GM12878 (cell line): ENCODE data around the gene TSPAN31. TPM values are rescaled to one million over a fixed set of nuclear protein-coding genes. Genes with fewer than 3 reads are reported as not detected.
A peak's percentile ranks its signal among the peaks of the same experiment; 100 is the strongest.

Experiments used
- ATAC-seq: fragments of 200-7000 bp; cut with Tn5 transposase; 3 replicates; pipeline ENCODE4 v1.9.1; 2020; ENCODE audit warnings: mild to moderate bottlenecking, moderate library complexity
- BruUV-seq: library from RNA; stranded (reverse); fragments of 400-500 nt; replicated peaks from 2 replicates; lab custom pipeline; 2021; lab: Mats Ljungman, UMichigan
- CTCF ChIA-PET: fragments of 300-600 bp; sonication (Branson Sonifier 250); formaldehyde crosslinking; extraction: SDS; loops from one replicate; lab custom pipeline; 2021; ENCODE audit warnings: inconsistent platforms; lab: Yijun Ruan, JAX
- POLR2A ChIA-PET: fragments of 350-600 bp; formaldehyde crosslinking; extraction: SDS; loops from one replicate; lab custom pipeline; 2021; ENCODE audit warnings: inconsistent platforms; lab: Charles Lee
- RAD21 ChIA-PET: fragments of 300-600 bp; sonication (Branson Sonifier 250); formaldehyde crosslinking; loops from one replicate; lab custom pipeline; 2023; ENCODE audit warnings: antibody characterized with exemption; ENCODE audit not compliant: unreplicated experiment; lab: Charles Lee
- SMC1A ChIA-PET: fragments of 300-600 bp; sonication (Branson Sonifier 250); formaldehyde crosslinking; loops from one replicate; lab custom pipeline; 2023; ENCODE audit not compliant: unreplicated experiment, uncharacterized antibody; lab: Charles Lee
- DNase-seq: peaks from one replicate; pipeline ENCODE4 v3.0.0-alpha.2; 2011; ENCODE audit warnings: low read depth, low spot score
- FAIRE-seq: peaks from 3 replicates; lab custom pipeline; 2011; peaks lifted over from hg19 to GRCh38; lab: Jason Lieb, UNC
- H2AFZ ChIP-seq: 2 replicates; pipeline ENCODE4 v1.6.0; 2011; ENCODE audit warnings: low read depth, low read length, control low read depth; ENCODE audit not compliant: control insufficient read depth
- H3K27ac ChIP-seq: 2 replicates; pipeline ENCODE4 v1.5.1; 2011; ENCODE audit warnings: control low read depth; ENCODE audit not compliant: control insufficient read depth, insufficient read depth
- H3K27me3 ChIP-seq, 2 experiments: replicated peaks in 1 of 2; 2 replicates each; pipeline versions ENCODE4 v1.6.0 to v1.6.1; 2011; ENCODE audit warnings: low read length in 1 of 2; ENCODE audit not compliant: control insufficient read depth in 2 of 2, insufficient read depth in 2 of 2
- H3K36me3 ChIP-seq, 2 experiments: 2 replicates each; pipeline ENCODE4 v1.5.1; 2011; ENCODE audit warnings: low read length in 1 of 2; ENCODE audit not compliant: control insufficient read depth in 2 of 2, insufficient read depth in 2 of 2
- H3K4me1 ChIP-seq: 2 replicates; pipeline ENCODE4 v1.6.1; 2011; ENCODE audit warnings: mild to moderate bottlenecking, low read length, moderate library complexity, mixed read lengths; ENCODE audit not compliant: control insufficient read depth, insufficient read depth
- H3K4me2 ChIP-seq: 2 replicates; pipeline ENCODE4 v1.6.0; 2011; ENCODE audit warnings: control low read depth; ENCODE audit not compliant: control insufficient read depth, insufficient read depth
- H3K4me3 ChIP-seq: fragments of 200-600 bp; sonication (generic); 2 replicates; pipeline ENCODE4 v1.5.1; 2016
- H3K79me2 ChIP-seq: 2 replicates; pipeline ENCODE4 v1.6.0; 2011; ENCODE audit warnings: low read length; ENCODE audit not compliant: control insufficient read depth, insufficient read depth
- H3K9ac ChIP-seq: 2 replicates; pipeline ENCODE4 v1.8.0; 2011; ENCODE audit warnings: low read length, control low read depth, mixed read lengths; ENCODE audit not compliant: control insufficient read depth, insufficient read depth
- H3K9me3 ChIP-seq: replicated peaks from 3 replicates; pipeline ENCODE4 v1.5.1; 2011; ENCODE audit warnings: mild to moderate bottlenecking, low read length; ENCODE audit not compliant: control insufficient read depth, insufficient read depth
- H4K20me1 ChIP-seq: 2 replicates; pipeline ENCODE4 v1.6.0; 2011; ENCODE audit not compliant: control insufficient read depth, insufficient read depth
- BMI1 ChIP-seq: fragments of 450-650 bp; IDR thresholded peaks from 2 replicates; pipeline ENCODE4 v1.6.1; 2016; ENCODE audit warnings: mild to moderate bottlenecking, moderate library complexity, borderline replicate concordance
- MYC ChIP-seq: IDR thresholded peaks from 2 replicates; pipeline ENCODE4 v1.6.1; 2011; ENCODE audit warnings: mild to moderate bottlenecking, low read length, moderate library complexity, inconsistent platforms; ENCODE audit not compliant: insufficient read depth, insufficient replicate concordance, insufficient read length, severe bottlenecking
- NFYB ChIP-seq: IDR thresholded peaks from 2 replicates; pipeline ENCODE4 v1.6.1; 2011; ENCODE audit warnings: low read depth, mild to moderate bottlenecking, low read length, improper control_type of control experiment, moderate library complexity; ENCODE audit not compliant: insufficient read depth
- NRF1 ChIP-seq: conservative IDR thresholded peaks from 2 replicates; pipeline ENCODE4 v1.6.1; 2011; ENCODE audit warnings: mild to moderate bottlenecking, low read depth, low read length, improper control_type of control experiment
- SMARCA5 ChIP-seq: fragments of 450-650 bp; IDR thresholded peaks from 2 replicates; pipeline ENCODE4 v1.6.1; 2017; ENCODE audit warnings: mild to moderate bottlenecking
- SUZ12 ChIP-seq: fragments of 200-600 bp; sonication (generic); IDR thresholded peaks from one replicate; pipeline ENCODE4 v1.6.1; 2018; ENCODE audit warnings: antibody characterized with exemption, mild to moderate bottlenecking; ENCODE audit not compliant: unreplicated experiment
- WRNIP1 ChIP-seq: IDR thresholded peaks from 2 replicates; pipeline ENCODE4 v1.6.1; 2011; ENCODE audit warnings: low read depth, low read length, improper control_type of control experiment, borderline replicate concordance
- WGBS: methylation state at CpG from one replicate; pipeline ENCODE4 v1.1.6; 2016; ENCODE audit warnings: low lambda C conversion rate; ENCODE audit not compliant: insufficient replicate concordance, insufficient coverage; ENCODE audit errors: missing lambda C conversion rate; 5-methylcytosine and 5-hydroxymethylcytosine counted together
- in situ Hi-C: fragments of 300-500 bp; cut with MboI; formaldehyde crosslinking; loops from 9 replicates; pipeline ENCODE4 v1.14.3; 2018; ENCODE audit warnings: mixed read lengths
- intact Hi-C: fragments of 100-400 bp; cut with micrococcal nuclease; formaldehyde crosslinking; loops from one replicate; pipeline ENCODE4 v1.14.2; 2022; ENCODE audit not compliant: unreplicated experiment
- polyA plus RNA-seq, 11 experiments: library from polyadenylated mRNA; depleted of rRNA in 4 of 11; unstranded in 6 of 11; stranded (reverse) in 5 of 11; fragments of >200 nt; fragmentation: Nextera tagmentation in 4 of 11; fragmentation: Illumina TruSeq in 1 of 11; extraction: Ambion mirVana in 4 of 11; extraction: Trizol in 1 of 11; gene quantifications; 1 replicate in 1 of 11; 2 replicates in 10 of 11; pipeline versions ENCODE4 v1.2.1 to v1.2.3, GENCODE V29; 2011 to 2016; ENCODE audit warnings: inconsistent platforms in 2 of 11, missing spikeins in 2 of 11, low read depth in 1 of 11
- total RNA-seq, 4 experiments: library from RNA; depleted of rRNA in 3 of 4; stranded (reverse); fragments of >200 nt in 3 of 4; fragmentation: Illumina TruSeq in 1 of 4; extraction: Trizol in 1 of 4; gene quantifications; 2 replicates each; pipeline versions ENCODE4 v1.2.1 to v1.2.3, GENCODE V29; 2013 to 2021
- TF ChIP-seq, protein P1 (sequence below): fragments of 450-650 bp; IDR thresholded peaks from 2 replicates; pipeline ENCODE4 v1.6.1; 2017; ENCODE audit warnings: mild to moderate bottlenecking, moderate library complexity
- TF ChIP-seq, protein P2 (sequence below): fragments of 450-650 bp; IDR thresholded peaks from 2 replicates; pipeline ENCODE4 v1.6.1; 2017; ENCODE audit warnings: mild to moderate bottlenecking
- TF ChIP-seq, protein P3 (sequence below): fragments of 150-350 bp; IDR thresholded peaks from 2 replicates; pipeline ENCODE4 v1.6.1; 2016; ENCODE audit warnings: low read depth, low read length
- TF ChIP-seq, protein P4 (sequence below): IDR thresholded peaks from 2 replicates; pipeline ENCODE4 v1.6.1; 2011; ENCODE audit warnings: borderline replicate concordance, low read depth, mild to moderate bottlenecking, moderate library complexity, mixed read lengths, low read length; ENCODE audit not compliant: insufficient read depth; ENCODE audit errors: extremely low read length

TSPAN31 gene
- total and polyA plus RNA-seq, 10 of the 15 experiments (the other 5 are each of a cell fraction or from before 2014, with no cell fraction given): 11.8 to 32.2 (median 24.7) TPM

DNA sequence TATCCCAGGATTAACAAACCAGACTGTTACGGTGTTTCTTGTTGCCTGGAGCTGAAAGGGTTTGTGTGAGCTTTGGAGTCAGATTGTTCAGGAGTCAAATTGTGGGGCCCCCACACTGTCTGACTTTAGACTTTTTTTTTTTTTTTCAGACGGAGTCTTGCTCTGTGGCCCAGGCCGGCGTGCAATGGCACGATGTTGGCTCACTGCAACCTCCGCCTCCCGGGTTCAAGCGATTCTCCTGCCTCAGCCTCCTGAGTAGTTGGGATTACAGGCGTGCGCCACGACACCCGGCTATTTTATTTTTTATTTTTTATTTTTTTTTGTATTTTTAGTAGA lies 38.6 kb downstream of the TSPAN31 start:
- Histone ChIP-seq H3K79me2 (peaks cover 15% of the 10 kb centered on the region), H3K36me3 (peaks cover 0 to 14% of the 10 kb centered on the region in 2 experiments; a peak in 3 of 4 replicates), H3K27ac (peak overlapping the region; percentile 61; the same call in 1 of the 2 replicates), H3K4me2 (peak overlapping the region; percentile 89), H3K9me3 (no peaks in the 10 kb centered on the region), H3K9ac (peak overlapping the region; percentile 91), H2AFZ (no peak overlapping the region), H3K4me3 (peak overlapping the region; percentile 98), H4K20me1 (no peaks in the 10 kb centered on the region), H3K27me3 (no peaks in the 10 kb centered on the region), H3K4me1 (peaks cover 8% of the 10 kb centered on the region; the same call in 1 of the 2 replicates)
- SMC1A ChIA-PET: interaction anchor here (0.6 to 2.0 kb wide), 6 partner anchors 16 to 113 kb away, joined by 3 to 6 read pairs (median 4); no protein-coding TSS in a partner anchor
- in situ Hi-C loops (no loop called here), intact Hi-C loops (no loop called here)
- no peak for FAIRE-seq
- POLR2A ChIA-PET: interaction anchor here (0.6 to 1.5 kb wide), 3 partner anchors 11 to 136 kb away, joined by 3 to 11 read pairs (median 3); partner anchors contain the start of genes EEF1AKMT3 and METTL1
- DNase-seq: no peak
- WGBS: 88% methylated on average over 12 of the region's 12 CpGs
- RAD21 ChIA-PET: interaction anchor here (1.0 to 1.4 kb wide), 4 partner anchors 27 to 325 kb away, joined by 3 to 5 read pairs (median 4); no protein-coding TSS in a partner anchor
- CTCF ChIA-PET: interaction anchor here (0.8 to 2.7 kb wide), 15 partner anchors 9 to 175 kb away, joined by 3 to 12 read pairs (median 6); partner anchors contain the start of genes EEF1AKMT3 and METTL1
- no peak for ATAC-seq
- BruUV-seq: no TSS peak
- no peak for TF ChIP-seq BMI1
- TF ChIP-seq, protein P1, sequence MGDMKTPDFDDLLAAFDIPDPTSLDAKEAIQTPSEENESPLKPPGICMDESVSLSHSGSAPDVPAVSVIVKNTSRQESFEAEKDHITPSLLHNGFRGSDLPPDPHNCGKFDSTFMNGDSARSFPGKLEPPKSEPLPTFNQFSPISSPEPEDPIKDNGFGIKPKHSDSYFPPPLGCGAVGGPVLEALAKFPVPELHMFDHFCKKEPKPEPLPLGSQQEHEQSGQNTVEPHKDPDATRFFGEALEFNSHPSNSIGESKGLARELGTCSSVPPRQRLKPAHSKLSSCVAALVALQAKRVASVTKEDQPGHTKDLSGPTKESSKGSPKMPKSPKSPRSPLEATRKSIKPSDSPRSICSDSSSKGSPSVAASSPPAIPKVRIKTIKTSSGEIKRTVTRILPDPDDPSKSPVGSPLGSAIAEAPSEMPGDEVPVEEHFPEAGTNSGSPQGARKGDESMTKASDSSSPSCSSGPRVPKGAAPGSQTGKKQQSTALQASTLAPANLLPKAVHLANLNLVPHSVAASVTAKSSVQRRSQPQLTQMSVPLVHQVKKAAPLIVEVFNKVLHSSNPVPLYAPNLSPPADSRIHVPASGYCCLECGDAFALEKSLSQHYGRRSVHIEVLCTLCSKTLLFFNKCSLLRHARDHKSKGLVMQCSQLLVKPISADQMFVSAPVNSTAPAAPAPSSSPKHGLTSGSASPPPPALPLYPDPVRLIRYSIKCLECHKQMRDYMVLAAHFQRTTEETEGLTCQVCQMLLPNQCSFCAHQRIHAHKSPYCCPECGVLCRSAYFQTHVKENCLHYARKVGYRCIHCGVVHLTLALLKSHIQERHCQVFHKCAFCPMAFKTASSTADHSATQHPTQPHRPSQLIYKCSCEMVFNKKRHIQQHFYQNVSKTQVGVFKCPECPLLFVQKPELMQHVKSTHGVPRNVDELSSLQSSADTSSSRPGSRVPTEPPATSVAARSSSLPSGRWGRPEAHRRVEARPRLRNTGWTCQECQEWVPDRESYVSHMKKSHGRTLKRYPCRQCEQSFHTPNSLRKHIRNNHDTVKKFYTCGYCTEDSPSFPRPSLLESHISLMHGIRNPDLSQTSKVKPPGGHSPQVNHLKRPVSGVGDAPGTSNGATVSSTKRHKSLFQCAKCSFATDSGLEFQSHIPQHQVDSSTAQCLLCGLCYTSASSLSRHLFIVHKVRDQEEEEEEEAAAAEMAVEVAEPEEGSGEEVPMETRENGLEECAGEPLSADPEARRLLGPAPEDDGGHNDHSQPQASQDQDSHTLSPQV: no peak
- TF ChIP-seq SUZ12: no peak
- TF ChIP-seq NRF1: no peak
- TF ChIP-seq, protein P2, sequence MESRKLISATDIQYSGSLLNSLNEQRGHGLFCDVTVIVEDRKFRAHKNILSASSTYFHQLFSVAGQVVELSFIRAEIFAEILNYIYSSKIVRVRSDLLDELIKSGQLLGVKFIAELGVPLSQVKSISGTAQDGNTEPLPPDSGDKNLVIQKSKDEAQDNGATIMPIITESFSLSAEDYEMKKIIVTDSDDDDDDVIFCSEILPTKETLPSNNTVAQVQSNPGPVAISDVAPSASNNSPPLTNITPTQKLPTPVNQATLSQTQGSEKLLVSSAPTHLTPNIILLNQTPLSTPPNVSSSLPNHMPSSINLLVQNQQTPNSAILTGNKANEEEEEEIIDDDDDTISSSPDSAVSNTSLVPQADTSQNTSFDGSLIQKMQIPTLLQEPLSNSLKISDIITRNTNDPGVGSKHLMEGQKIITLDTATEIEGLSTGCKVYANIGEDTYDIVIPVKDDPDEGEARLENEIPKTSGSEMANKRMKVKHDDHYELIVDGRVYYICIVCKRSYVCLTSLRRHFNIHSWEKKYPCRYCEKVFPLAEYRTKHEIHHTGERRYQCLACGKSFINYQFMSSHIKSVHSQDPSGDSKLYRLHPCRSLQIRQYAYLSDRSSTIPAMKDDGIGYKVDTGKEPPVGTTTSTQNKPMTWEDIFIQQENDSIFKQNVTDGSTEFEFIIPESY: no peak
- TF ChIP-seq, protein P3, sequence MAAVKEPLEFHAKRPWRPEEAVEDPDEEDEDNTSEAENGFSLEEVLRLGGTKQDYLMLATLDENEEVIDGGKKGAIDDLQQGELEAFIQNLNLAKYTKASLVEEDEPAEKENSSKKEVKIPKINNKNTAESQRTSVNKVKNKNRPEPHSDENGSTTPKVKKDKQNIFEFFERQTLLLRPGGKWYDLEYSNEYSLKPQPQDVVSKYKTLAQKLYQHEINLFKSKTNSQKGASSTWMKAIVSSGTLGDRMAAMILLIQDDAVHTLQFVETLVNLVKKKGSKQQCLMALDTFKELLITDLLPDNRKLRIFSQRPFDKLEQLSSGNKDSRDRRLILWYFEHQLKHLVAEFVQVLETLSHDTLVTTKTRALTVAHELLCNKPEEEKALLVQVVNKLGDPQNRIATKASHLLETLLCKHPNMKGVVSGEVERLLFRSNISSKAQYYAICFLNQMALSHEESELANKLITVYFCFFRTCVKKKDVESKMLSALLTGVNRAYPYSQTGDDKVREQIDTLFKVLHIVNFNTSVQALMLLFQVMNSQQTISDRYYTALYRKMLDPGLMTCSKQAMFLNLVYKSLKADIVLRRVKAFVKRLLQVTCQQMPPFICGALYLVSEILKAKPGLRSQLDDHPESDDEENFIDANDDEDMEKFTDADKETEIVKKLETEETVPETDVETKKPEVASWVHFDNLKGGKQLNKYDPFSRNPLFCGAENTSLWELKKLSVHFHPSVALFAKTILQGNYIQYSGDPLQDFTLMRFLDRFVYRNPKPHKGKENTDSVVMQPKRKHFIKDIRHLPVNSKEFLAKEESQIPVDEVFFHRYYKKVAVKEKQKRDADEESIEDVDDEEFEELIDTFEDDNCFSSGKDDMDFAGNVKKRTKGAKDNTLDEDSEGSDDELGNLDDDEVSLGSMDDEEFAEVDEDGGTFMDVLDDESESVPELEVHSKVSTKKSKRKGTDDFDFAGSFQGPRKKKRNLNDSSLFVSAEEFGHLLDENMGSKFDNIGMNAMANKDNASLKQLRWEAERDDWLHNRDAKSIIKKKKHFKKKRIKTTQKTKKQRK: no peak
- no peak for TF ChIP-seq WRNIP1
- TF ChIP-seq MYC: no peak
- no peak for TF ChIP-seq NFYB
- TF ChIP-seq SMARCA5: no peak
- TF ChIP-seq, protein P4, sequence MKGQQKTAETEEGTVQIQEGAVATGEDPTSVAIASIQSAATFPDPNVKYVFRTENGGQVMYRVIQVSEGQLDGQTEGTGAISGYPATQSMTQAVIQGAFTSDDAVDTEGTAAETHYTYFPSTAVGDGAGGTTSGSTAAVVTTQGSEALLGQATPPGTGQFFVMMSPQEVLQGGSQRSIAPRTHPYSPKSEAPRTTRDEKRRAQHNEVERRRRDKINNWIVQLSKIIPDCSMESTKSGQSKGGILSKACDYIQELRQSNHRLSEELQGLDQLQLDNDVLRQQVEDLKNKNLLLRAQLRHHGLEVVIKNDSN: no peak
